Measurements from ENCODE around the gene MLLT6.
"Not testable (repeated sequence)": the region's sequence is repeated elsewhere in the genome, so short reads cannot be mapped to it uniquely, and the experiment has no call there.

Gene MLLT6

DNA sequence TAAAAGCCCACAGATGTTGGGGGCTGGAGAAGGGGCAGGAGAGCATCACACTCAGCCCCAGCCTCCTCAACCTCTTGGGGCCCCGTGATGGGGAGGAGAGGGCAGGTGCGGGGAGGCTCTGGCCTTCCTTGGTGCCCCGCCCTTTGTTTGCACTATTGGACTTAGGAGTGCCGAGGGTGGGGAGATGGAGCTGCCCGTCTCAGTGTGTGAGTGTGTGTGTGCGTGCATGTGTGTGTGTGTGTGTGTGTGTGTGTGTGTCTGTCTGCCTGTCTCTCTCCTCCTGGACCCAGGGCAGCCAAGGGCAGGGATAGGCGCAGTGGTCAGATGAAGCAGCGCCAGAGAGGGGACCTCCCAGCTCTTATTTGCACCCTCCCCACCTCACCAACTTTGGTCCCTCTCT is 21.1 kb downstream of the MLLT6 start:
- not testable (repeated sequence) for DNase-seq (ENCODE audit: low read depth in 2 of 2)

DNA sequence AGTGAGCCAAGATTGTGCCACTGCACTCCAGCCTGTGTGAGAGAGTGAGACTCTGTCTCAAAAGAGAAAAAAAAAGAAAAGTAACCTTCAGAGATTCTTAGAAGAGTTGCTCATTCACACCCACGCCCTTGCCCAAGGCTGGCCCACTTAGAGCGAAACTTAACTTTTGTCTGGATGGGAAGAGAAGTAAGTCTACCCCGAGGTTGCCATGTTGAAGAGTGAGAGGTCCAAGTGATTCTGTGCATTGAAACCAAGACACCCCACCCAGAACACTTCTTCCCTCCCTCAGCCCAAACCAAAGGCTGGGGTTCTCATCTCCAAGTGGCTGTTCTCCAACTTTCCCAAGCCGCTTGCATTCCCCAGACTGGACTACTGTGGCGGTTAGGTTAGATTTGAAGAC is 22.7 kb downstream of the MLLT6 start:
- peak; percentile 61 to 79 for DNase-seq (ENCODE audit: low read depth in 2 of 2)

- peak; percentile 56 to 75 for DNase-seq (ENCODE audit: low read depth in 2 of 2)
Measured at GRCh38 chr17:38728290-38728831, 23.3 kb downstream of the MLLT6 start.

DNA sequence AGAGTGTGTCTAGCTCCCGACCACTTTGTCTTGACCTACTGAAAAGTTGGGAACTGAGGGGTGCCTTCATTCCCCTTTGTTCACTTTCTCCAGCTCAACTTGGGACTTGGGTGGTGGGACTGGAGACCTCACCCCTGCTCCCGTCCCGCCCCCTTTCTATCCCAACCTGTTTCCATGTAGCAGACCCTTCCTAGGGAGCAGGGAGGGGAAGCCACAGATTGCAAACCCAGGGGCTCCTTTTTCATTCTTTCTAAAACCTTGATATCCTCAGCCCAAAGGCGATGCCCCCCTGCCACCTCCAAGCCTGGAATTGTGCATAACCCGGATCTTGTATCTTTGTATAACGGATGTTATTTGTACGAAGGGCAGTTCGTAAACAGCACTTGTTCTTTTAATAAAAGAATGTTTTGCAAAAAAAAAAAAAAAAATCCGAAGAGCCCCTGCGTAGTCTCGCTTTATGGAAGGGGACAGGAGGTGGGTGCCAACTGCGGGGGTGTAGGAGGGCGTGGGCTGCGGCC is 24.4 kb downstream of the MLLT6 start:
- no peak for DNase-seq (ENCODE audit: low read depth in 2 of 2)

GRCh38 chr17:38729886-38730525 is 24.9 kb downstream of the MLLT6 start, which contains the start of gene CISD3:
Gene CISD3 (plus strand): TSS chr17:38730341. CDS start chr17:38730359, 18 bp downstream.
- peak; percentile 70 to 82 for DNase-seq (ENCODE audit: low read depth in 2 of 2)

- no peak for DNase-seq (ENCODE audit: low read depth in 2 of 2)
Measured at GRCh38 chr17:38730526-38731379, 25.7 kb downstream of the MLLT6 start.

DNA sequence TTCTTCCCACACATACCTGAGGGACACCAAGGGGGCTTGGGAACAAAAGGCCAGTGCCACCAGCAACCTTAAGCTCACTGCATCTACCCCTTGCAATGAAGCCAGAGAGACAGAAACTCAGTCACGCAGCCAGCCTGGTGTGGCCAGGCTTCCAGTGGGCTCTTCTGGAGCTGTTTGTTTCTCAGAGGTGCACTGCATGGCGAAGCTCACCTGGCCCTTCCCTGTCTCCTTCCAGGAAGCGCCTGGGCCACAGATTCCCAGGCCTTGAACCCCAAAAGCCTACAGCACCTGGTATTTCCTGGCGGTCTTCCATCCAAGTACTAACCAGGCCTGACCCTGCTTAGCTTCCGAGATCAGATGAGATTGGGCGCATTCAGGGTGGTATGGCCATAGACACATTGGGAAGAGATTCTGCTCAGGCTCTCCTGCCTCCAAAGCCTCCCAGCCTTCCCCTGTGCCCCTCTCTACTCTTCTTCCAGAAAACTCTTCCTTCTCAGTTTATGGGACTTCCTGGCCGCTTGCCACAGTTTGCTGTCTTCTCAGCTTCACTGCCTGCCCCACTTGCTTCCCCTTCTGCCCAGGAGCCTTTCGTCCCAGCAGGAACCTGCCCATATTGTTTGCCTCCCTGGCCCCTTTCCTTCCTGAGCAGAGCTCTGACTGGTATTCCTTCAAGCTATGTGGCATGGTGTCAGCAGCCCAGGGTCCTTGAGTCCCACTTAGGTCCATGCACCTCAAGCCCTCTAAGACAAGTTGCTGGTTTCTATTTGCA is 26.6 kb downstream of the MLLT6 start:
- no peak for DNase-seq (ENCODE audit: low read depth in 2 of 2)

GRCh38 chr17:38732376-38733281 is 27.6 kb downstream of the MLLT6 start:
- no peak for DNase-seq (ENCODE audit: low read depth in 2 of 2)

- DNase-seq (ENCODE audit: low read depth in 2 of 2), result no peak
Measured at GRCh38 chr17:38733282-38733981, 28.4 kb downstream of the MLLT6 start.

DNA sequence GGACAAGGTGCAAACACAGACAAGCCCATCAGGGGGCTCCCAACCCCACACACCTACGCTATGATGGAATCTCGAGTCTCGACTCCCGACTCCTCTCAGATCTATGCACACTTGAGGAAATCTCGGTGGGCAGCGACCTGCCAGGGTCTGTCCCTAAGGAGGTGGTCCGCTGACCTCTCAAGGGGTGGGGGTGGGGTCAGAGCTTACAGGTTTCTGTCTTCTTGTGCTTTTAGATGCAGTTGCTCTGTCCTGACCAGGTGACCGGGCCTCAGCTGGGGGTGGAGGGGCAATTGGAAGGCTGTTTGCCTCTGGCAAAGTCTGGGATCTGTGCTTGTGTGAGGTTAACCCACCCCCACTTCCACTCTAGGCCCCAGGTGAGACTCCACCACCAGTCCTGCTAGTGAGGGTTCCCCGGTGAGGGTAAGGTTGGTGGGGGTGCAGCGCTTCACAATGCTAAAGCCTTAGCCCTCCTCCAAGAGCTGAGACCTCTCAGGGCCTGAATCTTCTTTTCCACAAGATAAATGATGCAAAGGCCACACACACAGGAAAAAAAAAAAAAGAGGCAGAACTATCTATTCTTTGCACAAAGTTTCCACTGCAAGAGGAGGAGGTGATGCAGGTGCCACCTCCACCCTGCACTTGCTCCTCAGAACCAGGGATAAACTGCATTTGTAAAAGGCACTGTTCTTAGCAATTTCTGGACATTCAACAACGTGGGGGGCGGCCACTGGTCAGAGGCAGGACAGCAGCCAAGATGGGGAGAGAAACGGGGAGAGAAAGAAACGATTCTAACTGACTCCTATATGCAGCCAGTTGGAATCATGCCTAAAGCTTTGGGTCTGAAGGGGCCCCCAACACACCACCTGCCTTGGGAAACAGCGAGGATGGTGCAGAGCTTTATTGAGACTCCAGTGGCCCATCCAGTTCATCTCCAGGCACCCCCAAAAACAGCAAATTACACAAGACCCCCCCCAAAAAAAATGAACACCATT is 29.2 kb downstream of the MLLT6 start:
- DNase-seq (ENCODE audit: low read depth in 2 of 2), result no peak

DNA sequence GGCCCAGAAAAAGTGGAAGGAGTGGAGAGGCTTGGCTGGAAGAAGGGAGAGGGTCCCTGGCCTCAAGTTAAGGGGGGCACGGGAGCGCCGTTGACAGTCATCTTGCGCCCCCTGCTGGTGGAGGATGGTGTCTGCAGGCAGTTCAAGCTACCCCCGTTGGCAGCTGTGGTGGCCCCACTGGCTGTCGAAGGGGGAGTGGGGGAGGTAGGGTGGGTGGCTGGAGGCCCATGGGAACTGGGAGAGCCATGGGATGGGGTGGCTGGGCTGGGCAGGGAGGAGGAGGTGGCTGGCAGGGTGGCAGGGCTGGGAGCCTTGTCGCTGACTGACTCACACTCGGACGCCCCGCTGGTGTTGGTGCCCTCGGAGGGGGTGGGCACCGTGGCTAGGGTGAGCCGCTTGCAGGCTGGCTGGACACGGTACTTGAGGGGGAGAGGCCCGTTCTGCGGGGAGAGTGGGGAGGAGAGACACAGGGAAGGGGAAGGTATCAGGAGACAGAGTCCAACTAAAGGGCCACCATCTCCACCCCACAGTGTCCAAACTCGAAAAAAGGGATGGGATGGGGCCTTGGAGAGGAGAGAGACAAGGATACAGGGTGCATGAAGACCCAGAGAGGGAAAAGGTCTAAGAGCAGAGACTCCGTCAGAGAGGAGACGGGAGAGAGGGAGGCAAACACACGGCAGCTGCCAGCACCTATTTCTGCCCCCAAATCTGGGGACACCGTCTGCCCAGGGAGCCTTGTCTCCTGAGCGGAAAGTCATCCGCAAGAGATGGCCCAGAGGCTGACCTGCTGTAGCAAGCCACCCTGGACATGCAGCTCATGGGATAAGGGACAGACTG is 30.3 kb downstream of the MLLT6 start:
- DNase-seq (ENCODE audit: low read depth in 2 of 2), result peak; percentile 48 to 57

DNA sequence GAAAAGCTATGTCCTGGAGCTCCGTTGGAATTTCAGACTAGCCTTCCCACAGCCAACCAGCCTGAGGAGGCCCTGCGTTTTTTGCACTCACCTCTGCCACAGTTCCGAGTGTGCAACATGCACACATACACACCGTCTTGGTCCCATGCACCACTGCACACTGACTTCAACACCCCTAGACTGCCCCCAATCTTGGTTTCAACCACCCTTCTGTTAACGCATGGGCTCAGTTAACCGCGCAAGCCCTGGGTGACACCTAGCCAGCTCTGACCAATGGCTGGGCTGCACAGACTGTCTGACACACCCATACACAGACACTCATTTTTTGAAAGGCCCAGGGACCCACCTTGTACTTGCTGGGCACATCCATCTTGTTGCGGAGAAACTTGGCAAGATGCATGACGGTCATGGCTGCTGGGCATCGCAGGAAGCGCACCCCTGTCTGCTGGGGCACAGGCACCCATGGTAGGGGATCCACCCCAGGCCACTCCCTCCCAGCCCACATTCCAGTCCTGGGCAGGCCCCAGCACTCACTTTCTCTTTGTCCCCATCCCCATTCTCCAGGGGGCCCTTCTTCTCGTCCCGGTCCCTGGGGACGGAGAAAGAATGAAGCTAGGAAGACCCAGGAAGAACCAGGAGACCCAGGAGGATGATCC is 33.1 kb downstream of the MLLT6 start:
- no peak for DNase-seq (ENCODE audit: low read depth in 2 of 2)

GRCh38 chr17:38738686-38739085 is 33.6 kb downstream of the MLLT6 start:
- no peak for DNase-seq (ENCODE audit: low read depth in 2 of 2)

DNA sequence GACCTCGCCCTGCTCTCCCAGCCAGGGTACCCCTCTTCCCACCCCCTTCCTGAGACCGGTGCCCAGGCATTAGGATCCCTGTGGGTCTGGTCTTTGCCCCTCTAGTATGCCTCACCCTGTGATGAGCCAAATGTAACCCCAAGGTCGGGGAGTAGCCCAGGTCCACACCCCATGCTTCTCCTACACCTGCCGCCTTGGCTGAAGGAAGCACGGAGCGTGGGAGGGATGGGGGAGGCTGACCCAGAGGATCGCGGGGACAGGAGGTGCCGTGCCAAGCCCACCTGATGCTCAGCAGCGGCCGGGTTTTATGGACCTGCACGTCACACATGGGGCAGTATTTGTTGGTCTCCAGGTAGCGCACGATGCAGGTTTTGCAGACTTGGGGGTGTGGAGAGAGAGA is 34.2 kb downstream of the MLLT6 start:
- no peak for DNase-seq (ENCODE audit: low read depth in 2 of 2)

DNA sequence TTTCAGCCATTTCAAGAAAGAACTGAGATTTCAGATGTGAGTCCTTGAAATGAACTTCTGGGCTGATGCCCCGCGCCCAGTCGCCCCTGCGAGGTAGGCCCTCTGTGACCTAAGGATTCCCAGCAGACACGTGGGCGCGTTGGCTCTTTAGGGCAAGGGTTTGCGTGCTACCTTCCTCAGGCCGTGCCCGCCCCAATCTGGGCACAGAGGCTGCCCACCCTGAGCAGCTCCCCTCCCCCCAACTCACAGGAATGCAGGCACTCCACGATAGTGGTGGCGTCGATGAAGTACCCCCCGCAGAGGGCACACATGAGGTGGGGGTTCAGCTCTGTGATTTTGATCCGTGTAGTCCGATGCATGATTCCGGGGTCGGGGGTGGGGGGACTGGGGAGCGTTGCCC is 35.0 kb downstream of the MLLT6 start:
- no peak for DNase-seq (ENCODE audit: low read depth in 2 of 2)

GRCh38 chr17:38740806-38741205 is 35.7 kb downstream of the MLLT6 start:
- no peak for DNase-seq (ENCODE audit: low read depth in 2 of 2)

DNA sequence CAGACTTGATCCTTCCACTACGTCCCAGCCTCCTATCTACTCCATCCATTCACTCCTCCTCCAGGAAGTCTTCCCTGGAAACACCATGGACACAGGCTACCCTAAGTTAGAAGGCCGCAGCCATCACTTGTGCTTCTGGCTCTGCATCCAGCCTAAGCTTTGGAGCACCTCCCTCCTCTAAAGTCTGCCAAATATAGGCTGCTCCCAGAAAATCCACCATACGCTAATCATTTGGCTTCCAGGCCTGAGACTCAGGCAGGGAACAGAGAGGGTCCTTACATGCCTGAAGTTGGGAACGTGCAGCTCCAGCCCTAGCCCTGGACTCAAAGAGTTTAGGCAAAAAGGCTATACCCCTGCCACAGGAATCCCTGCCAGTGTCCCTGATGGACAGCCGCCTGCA is 36.4 kb downstream of the MLLT6 start:
- DNase-seq (ENCODE audit: low read depth in 2 of 2), result no peak

All from stimulated activated CD8-positive, alpha-beta memory T cell treated with anti-CD3 and anti-CD28 coated beads, Interleukin-15, amount 100 ng/mL, for 4 hours (primary cell).